ENCODE results near the gene ZNF474.

The ZNF474 gene

DNA sequence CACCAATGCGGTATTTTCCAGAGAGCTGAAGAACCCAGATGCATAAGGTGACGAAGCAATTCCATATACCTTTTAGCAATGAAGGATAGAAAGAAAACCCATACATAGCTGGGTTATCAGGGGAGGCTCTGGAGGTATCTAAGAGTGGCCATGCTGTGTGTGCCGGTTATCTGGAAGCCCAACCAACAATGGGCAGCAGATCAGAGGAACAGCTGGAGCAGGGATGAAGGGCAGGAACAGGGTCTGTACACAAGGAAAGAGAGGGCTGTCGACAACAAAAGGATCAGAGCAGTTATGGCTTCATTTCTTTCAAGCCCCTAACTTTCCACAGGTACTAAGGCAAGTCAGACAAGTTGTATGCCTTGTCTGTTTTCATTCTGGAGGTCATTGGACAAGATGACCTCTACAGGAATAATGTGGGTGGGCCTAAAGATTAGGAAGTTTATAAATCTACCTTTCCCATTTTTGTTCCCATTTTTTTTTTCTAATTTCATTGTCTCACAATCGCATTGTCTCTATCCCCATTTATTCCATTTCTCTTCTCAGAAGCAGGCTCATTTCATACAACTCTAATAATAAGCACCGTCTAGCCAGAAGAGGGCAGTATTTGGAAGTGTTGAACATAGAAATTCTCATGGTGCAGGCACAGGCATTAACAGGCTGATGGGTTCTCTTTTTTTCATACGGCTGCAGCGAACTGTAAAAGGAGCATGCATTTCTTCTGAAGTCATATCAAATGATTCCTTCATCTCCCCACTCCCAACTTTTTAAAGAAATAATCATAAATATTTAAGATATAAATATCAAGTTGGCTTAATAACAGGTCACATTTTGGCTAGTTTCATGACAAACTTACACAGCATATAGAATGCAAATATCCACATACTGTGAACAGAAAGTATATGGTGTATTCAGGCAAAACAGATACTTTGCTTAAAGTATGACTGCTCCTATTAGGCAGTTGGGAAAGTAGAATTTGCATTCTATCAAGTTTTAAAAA, 63.5 kb downstream of the ZNF474 start:
- TF ChIP-seq GATA3 (IDR thresholded peaks at IDR 0.05; ENCODE audit: low read depth, low read length) = no peak
- no peak for TF ChIP-seq GATA2 (IDR thresholded peaks at IDR 0.05; ENCODE audit: low read depth, low read length)

DNA sequence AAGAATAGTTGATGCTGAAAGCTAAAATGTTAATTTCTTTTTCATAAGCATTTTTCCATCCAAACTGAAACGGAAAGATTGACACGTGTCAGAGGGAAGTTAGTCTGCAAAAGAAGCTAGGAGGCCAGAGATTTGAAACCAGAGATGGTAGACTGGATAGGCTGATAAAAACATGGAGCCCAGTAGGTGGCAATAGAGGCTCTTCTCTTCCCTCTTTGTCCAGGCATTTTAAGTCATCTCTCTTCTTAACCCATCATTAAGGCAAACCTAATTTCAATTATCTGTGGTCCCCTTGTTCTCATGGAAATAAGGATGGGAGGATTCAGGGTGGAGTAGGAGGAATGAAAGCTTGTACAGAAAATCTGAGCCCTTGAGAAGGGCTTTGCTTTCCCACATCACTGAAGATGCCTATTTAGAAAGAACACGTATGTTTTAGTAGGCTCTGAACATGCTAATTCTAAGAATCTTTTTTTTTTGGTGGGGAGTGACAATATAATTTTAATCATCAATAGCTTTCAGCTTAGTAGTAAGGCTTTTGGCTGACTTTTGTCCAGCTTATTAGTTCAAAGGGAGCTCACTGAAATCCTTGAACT, 66.6 kb downstream of the ZNF474 start:
- TF ChIP-seq GATA3 (IDR thresholded peaks at IDR 0.05; ENCODE audit: low read depth, low read length) (no peak), GATA2 (IDR thresholded peaks at IDR 0.05; ENCODE audit: low read depth, low read length) (no peak)

DNA sequence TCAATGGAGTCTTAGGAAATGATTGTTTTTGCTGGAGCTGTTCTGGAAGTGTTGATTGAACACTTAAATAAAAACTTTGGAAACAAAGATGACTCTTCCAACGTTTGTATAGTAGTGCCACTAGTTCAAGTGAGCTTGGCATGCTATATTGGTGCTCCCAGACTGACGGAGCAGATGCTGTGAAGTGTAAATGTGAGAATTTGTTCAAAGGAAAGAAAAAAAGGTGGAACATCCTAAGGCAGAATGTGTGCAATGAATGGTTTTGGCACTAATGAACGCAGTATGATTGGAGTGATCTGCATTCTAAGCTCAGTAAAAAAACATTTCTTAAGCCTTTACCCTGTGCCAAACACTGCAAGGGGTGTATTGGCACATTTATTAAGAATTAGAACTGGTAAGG, 69.8 kb downstream of the ZNF474 start:
- TF ChIP-seq GATA3 (IDR thresholded peaks at IDR 0.05; ENCODE audit: low read depth, low read length) = no peak
- TF ChIP-seq GATA2 (IDR thresholded peaks at IDR 0.05; ENCODE audit: low read depth, low read length) = no peak

DNA sequence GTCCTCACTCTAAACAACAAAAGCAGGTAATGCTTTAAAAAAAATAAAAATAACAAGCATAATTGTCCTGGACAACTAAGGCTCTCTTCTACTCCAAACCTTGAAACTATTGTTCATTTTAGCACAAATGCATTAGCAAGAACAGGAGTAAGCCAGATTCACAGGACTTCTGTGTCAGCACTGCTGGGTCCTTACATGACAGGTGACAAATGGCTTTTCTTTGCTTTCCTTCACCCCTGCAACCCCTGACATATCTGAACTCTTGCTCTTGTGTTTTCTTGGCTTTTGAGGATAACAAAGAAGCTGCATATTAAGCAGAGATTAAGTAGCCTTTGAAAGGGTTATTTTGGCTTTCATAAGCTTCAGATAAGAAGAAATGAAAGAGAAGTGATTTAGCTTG, 71.1 kb downstream of the ZNF474 start:
- no peak for TF ChIP-seq GATA3 (IDR thresholded peaks at IDR 0.05; ENCODE audit: low read depth, low read length)
- TF ChIP-seq GATA2 (IDR thresholded peaks at IDR 0.05; ENCODE audit: low read depth, low read length) = no peak

DNA sequence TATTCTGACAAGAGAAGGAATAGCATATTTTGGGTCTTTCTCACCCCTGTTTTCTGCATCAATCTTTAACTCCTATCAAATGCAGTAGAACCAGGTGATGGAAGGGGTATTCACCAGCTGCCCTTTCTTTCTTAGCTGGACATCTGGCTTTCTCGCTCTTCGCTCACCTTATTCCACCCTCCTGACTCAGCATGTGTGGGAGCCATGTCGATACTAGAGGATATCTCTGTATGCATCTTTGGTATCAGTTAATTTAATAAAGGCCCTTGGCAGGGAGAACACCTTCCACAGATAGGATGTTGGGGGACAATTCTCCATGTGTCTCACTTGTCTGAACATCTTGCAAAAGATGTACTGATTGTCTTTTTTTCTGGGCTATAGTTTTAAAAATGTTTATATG, 71.5 kb downstream of the ZNF474 start:
- TF ChIP-seq GATA3 (IDR thresholded peaks at IDR 0.05; ENCODE audit: low read depth, low read length) (no peak), GATA2 (IDR thresholded peaks at IDR 0.05; ENCODE audit: low read depth, low read length) (peak; percentile 56)

DNA sequence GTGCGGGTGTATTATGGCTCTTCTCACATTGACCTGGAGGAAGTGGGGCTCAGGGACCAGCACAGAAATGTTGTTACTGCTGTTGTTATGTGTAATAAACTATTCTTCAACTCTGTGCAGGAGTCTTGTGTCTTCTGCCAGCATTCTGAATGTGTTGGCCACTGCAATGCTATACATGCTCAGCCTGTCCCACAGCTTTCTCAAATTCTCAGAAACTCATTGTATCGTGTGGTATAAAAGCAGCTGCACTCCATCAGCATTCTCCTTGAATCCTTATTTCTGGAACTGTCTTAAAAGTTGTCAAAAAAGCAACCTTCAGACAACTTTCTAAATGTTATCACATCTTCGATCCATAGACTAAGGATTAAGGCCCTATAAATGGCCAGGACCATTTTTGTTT, 72.0 kb downstream of the ZNF474 start:
- no peak for TF ChIP-seq GATA2 (IDR thresholded peaks at IDR 0.05; ENCODE audit: low read depth, low read length)
- TF ChIP-seq GATA3 (IDR thresholded peaks at IDR 0.05; ENCODE audit: low read depth, low read length) = no peak

DNA sequence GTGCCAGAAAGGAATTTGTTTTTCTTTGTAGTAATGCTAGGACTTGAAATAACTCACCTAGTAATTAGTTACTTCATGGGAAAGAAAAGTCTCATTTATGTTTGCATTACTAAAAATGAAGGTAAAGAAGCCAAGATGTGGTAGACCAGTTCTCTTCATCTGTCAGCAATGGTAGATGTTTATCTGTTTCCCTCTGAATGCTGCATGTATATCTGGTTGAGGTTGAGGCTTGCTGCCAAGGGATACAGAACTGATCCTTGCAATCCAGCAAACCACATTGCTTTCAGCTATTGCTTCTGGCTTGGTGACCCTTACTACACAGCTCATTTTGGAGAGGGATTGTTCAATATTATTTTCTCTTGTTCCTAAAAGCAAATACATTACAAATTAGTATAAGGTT, 73.6 kb downstream of the ZNF474 start:
- TF ChIP-seq GATA2 (IDR thresholded peaks at IDR 0.05; ENCODE audit: low read depth, low read length) = peak; percentile 73
- peak; percentile 59 for TF ChIP-seq GATA3 (IDR thresholded peaks at IDR 0.05; ENCODE audit: low read depth, low read length)

Data from SH-SY5Y (cell line).